ENCODE results near the gene IKZF1. TPM values are rescaled to one million over a fixed set of nuclear protein-coding genes. Genes with fewer than 3 reads are reported as not detected.

Gene IKZF1
- total RNA-seq, result not detected in 2 replicates

DNA sequence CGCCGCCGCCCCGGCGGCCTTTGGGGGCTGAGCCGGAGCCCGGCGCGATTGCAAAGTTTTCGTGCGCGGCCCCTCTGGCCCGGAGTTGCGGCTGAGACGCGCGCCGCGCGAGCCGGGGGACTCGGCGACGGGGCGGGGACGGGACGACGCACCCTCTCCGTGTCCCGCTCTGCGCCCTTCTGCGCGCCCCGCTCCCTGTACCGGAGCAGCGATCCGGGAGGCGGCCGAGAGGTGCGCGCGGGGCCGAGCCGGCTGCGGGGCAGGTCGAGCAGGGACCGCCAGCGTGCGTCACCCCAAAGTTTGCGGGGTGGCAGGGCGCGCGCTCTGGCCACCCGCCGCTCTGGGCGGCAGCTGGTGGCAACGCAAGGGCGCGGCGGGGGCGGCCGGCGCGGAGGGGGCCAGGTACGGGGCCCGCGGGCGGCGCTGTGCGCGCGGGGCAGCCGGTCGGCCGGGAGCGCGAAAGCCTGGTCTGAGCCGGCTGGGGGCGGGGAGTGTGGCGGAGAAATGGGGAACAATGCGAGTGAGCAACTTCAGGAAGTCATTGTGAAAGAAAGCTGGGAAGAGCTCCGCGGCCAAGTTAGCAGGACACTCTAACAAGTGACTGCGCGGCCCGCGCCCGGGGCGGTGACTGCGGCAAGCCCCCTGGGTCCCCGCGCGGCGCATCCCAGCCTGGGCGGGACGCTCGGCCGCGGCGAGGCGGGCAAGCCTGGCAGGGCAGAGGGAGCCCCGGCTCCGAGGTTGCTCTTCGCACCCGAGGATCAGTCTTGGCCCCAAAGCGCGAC, at the start of gene IKZF1:
TSS of gene IKZF1 (plus strand) at position 588 of the 782 bp plus-strand sequence. CDS start 14,346 bp downstream, outside the sequence.

DNA sequence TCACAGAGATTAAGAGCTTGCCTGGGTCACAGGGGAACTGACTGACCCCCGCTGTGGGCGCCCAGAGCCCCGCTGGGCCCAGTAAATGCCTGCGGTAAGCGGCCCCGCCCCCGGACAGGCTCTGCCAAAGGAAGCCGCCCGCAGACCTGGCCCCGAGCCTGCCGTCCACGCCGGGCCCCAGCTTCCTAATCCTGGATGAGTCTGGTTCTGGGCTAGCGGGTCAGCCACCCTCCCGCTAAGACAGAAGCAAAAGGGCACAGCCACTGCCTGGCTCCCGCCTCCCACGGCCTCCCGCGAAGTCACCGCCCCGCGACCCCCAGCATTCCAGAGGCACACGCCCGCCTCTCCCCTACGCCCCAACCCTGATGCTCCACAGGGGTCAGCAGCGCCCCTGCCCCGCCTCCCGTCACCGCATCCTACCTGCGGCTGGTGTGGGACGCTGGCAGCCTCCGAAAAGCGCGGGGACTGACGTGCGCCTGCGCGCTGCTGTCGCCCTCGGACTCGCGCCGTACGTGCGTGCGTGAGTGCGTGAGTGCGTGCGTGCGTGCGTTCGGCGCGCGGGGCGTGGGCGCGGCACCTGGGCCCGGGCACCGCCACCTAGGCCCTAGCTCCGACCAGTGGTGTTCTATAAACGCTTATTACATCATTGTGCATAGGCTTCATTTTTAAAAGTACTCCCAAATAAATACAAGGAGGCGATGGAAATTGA, 145.5 kb downstream of the IKZF1 start, which contains the start of gene FIGNL1:
TSS of gene FIGNL1 (minus strand) at position 470 of the 709 bp plus-strand sequence. CDS start 3,063 bp downstream, outside the sequence.

Other genes starting within 250 kb of the IKZF1 start
- not detected in 2 replicates for gene ZPBP, start 211.5 kb upstream of the IKZF1 start, total RNA-seq
- gene FIGNL1, start 145.6 kb downstream of the IKZF1 start, total RNA-seq, result 7.5 and 8.7 TPM in 2 replicates

Measured in cardiac atrium fibroblast (primary cell).